Measurements from ENCODE around the gene UGGT1.

Gene UGGT1

DNA sequence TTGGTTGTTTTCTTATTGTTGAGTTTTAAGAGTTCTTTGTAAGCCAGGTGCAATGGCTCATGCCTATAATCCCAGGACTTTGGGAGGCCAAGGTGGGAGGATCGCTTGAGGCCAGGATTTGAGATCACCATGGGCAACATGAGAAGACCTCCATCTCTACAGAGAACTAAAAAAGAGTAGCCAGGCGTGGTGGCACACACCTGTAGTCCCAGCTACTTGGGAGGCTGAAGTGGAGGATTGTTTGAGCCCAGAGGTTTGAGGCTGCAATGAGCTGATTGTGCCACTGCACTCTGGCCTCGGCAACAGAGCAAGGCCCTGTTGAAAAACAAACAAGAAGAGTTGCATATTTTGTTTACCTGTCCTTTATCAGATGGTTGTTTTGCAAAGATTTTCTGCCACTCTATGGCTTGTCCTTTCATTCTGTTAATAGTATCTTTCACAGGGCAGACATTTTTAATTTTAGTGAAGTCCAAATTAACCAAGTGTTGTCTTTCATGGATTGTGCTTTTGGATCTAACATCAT is 46.2 kb downstream of the UGGT1 start:
- no peaks in the 10 kb centered on the region for H3K4me1 ChIP-seq
- H3K4me3 ChIP-seq, result no peak overlapping the region
- in situ Hi-C loops (cut with MboI; ENCODE audit: low sequenced_read_pairs), result no loop called here
- no peaks in the 10 kb centered on the region for H3K9me3 ChIP-seq
- H3K27me3 ChIP-seq (ENCODE audit: low read depth), result no peaks in the 10 kb centered on the region
- DNase-seq (ENCODE audit: low spot score in 2 of 2), result no peak
- H3K36me3 ChIP-seq (replicated peaks), result peaks cover 73% of the 10 kb centered on the region

DNA sequence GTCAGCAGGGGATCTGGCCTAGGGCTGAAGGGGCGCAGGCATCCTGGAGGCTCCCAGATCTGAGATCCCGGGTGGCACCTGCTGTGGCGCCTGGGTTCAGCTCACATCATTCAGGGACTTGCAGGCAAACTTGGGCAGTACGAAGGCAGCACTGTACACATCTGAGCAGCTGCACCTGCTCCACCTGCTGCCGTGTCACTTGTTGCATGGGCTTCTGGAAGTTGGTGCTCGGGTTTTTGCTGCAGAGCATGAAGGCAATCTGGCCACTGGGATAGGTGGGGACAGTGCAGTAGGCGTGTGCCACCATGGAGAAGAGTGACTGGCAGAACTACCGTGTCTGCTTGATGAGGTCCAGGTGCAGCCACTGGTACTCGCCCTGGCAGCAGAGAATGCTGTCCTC is 48.6 kb downstream of the UGGT1 start:
- no peak for DNase-seq (ENCODE audit: low spot score in 2 of 2)
- H3K9me3 ChIP-seq, result no peaks in the 10 kb centered on the region
- no peak overlapping the region for H3K4me3 ChIP-seq
- no peaks in the 10 kb centered on the region for H3K27me3 ChIP-seq (ENCODE audit: low read depth)
- H3K4me1 ChIP-seq, result no peaks in the 10 kb centered on the region
- peaks cover 54% of the 10 kb centered on the region for H3K36me3 ChIP-seq (replicated peaks)
- in situ Hi-C loops (cut with MboI; ENCODE audit: low sequenced_read_pairs), result no loop called here

- Histone ChIP-seq H3K4me1 (no peaks in the 10 kb centered on the region), H3K27me3 (ENCODE audit: low read depth) (no peaks in the 10 kb centered on the region), H3K36me3 (replicated peaks) (peaks cover 23% of the 10 kb centered on the region), H3K4me3 (no peak overlapping the region), H3K9me3 (no peaks in the 10 kb centered on the region)
- no peak for DNase-seq (ENCODE audit: low spot score in 2 of 2)
- in situ Hi-C loops (cut with MboI; ENCODE audit: low sequenced_read_pairs), result no loop called here
Observed at GRCh38 chr2:128145651-128146050, 54.7 kb downstream of the UGGT1 start.

DNA sequence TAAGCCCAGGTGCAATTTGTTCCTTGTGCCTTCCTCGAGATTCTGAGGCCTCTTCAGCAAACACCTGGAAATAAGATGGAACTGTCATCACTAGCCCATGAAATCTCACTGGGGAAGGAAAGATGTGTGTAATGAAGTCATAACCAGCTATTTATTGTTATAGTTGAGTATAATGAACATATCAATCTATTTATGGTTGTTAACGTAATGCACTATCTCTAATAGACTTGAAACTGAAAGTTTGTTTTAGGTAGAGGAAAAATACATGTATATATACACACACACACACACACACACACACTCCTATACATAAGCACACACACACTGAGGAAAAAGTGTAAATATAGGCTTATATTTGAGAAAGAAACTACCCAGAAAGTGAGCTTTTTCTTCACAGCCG is 62.8 kb downstream of the UGGT1 start:
- DNase-seq (ENCODE audit: low spot score in 2 of 2), result no peak
- H3K4me1 ChIP-seq, result no peaks in the 10 kb centered on the region
- H3K9me3 ChIP-seq, result no peaks in the 10 kb centered on the region
- no peak overlapping the region for H3K4me3 ChIP-seq
- no peaks in the 10 kb centered on the region for H3K27me3 ChIP-seq (ENCODE audit: low read depth)
- peaks cover 32% of the 10 kb centered on the region for H3K36me3 ChIP-seq (replicated peaks)
- in situ Hi-C loops (cut with MboI; ENCODE audit: low sequenced_read_pairs), result no loop called here

- Histone ChIP-seq H3K9me3 (no peaks in the 10 kb centered on the region), H3K36me3 (replicated peaks) (peaks cover 32% of the 10 kb centered on the region), H3K27me3 (ENCODE audit: low read depth) (no peaks in the 10 kb centered on the region), H3K4me1 (no peaks in the 10 kb centered on the region), H3K4me3 (no peak overlapping the region)
- no peak for DNase-seq (ENCODE audit: low spot score in 2 of 2)
- in situ Hi-C loops (cut with MboI; ENCODE audit: low sequenced_read_pairs), result no loop called here
Observed at GRCh38 chr2:128154225-128154624, 63.2 kb downstream of the UGGT1 start.

DNA sequence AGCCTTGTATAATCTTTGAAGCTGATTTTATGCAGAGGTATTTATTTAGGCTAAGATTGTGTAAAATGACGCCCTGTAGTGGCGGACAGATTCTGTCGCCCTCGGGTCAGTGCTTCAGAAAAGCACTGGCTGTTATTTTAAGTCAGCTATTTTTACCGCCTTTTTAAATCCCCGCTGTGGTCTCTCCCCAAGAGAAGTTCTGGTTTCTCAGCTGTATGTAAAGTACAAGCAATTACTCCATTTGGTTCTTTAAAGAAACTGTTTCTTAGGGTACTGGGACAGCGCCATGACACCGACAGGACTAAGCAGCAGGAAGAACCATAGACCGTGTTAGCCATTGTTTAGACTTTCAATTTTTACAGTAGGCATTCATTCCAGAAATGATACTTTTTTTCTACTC is 65.0 kb downstream of the UGGT1 start:
- Histone ChIP-seq H3K27me3 (ENCODE audit: low read depth) (no peaks in the 10 kb centered on the region), H3K36me3 (replicated peaks) (peaks cover 50% of the 10 kb centered on the region), H3K4me1 (no peaks in the 10 kb centered on the region), H3K4me3 (no peak overlapping the region), H3K9me3 (no peaks in the 10 kb centered on the region)
- in situ Hi-C loops (cut with MboI; ENCODE audit: low sequenced_read_pairs), result no loop called here
- DNase-seq (ENCODE audit: low spot score in 2 of 2), result no peak

DNA sequence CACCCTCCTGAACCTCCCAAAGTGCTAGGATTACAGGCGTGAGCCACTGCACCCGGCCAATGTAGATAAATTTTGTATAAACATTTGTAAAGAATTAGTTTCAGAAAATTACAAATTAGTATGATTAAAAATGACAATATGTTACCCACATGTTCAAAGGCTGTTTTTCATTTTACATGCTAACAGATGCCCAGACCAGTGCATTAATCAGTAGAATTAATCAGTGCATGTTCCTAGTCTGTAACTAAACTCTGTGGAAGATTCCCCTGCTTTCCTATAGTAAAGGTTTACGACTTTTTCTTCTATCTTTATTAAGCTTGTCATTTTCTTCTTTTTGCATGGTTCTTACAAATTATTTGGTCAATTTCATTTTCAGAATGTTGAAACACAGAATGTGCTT is 65.8 kb downstream of the UGGT1 start:
- in situ Hi-C loops (cut with MboI; ENCODE audit: low sequenced_read_pairs), result no loop called here

DNA sequence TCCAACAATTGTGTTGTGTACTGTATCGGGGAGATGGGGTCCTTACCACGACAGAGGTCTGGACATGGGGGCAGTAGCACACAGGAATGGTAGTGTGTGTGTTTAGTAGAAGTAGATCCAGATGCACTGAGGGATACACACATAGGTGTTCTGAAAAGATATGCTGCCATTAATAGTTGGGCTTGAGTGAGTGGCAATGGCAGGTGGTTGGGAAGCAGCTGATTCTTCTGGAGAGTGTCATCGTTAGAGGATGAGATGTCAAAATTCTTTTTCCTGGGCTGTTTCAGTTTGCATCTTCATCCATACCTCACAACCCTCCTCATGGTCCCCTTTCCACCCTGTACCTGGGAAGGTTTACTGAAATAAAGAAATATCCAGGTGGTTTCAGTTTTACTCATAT is 66.6 kb downstream of the UGGT1 start:
- no peaks in the 10 kb centered on the region for H3K27me3 ChIP-seq (ENCODE audit: low read depth)
- peaks cover 48% of the 10 kb centered on the region for H3K36me3 ChIP-seq (replicated peaks)
- H3K4me3 ChIP-seq, result no peak overlapping the region
- H3K4me1 ChIP-seq, result no peaks in the 10 kb centered on the region
- DNase-seq (ENCODE audit: low spot score in 2 of 2), result no peak
- in situ Hi-C loops (cut with MboI; ENCODE audit: low sequenced_read_pairs), result no loop called here
- no peaks in the 10 kb centered on the region for H3K9me3 ChIP-seq

More for the DNA sequence above, 65.8 kb downstream of the UGGT1 start:
- H3K9me3 ChIP-seq, result no peaks in the 10 kb centered on the region
- H3K27me3 ChIP-seq (ENCODE audit: low read depth), result no peaks in the 10 kb centered on the region
- H3K4me3 ChIP-seq, result no peak overlapping the region
- H3K36me3 ChIP-seq (replicated peaks), result peaks cover 48% of the 10 kb centered on the region
- DNase-seq (ENCODE audit: low spot score in 2 of 2), result no peak
- no peaks in the 10 kb centered on the region for H3K4me1 ChIP-seq

DNA sequence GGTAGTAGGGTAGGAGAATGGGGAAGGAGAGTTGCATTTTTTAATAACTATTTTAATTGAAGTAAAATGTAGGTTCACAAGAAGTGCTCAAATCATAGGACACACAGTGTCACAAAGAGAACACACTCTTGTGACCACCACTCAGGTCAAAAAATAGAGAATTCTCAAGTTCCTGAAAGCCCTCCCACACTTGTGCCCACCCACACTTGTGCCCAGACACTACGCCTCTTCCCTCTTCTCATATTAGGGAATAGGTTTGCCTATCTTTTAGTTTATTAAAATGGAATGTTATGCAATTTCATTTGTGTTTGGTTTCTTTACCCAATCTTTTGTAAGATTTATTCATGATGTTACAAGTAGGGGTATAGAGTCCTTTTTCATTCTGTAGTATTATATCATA is 67.2 kb downstream of the UGGT1 start:
- no peak overlapping the region for H3K4me3 ChIP-seq
- no peaks in the 10 kb centered on the region for H3K27me3 ChIP-seq (ENCODE audit: low read depth)
- in situ Hi-C loops (cut with MboI; ENCODE audit: low sequenced_read_pairs), result no loop called here
- no peaks in the 10 kb centered on the region for H3K9me3 ChIP-seq
- H3K4me1 ChIP-seq, result no peaks in the 10 kb centered on the region
- DNase-seq (ENCODE audit: low spot score in 2 of 2), result no peak
- H3K36me3 ChIP-seq (replicated peaks), result peaks cover 43% of the 10 kb centered on the region

DNA sequence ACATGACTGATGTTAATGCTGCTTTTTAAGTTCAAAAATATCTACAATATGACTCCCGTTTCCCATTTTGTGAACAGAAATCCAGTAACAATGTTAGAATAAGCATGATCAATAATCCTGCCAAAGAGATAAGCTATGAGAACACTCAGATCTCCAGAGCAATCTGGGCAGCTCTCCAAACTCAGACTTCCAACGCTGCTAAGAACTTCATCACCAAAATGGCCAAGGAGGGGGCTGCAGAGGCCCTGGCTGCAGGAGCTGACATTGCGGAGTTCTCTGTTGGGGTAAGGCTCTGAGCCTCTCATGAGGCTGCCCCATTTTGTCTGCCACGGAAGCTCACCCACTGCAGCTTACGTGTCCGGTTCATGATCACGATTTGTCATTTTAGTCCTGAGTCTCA is 68.4 kb downstream of the UGGT1 start:
- no peak for DNase-seq (ENCODE audit: low spot score in 2 of 2)
- Histone ChIP-seq H3K4me3 (no peak overlapping the region), H3K27me3 (ENCODE audit: low read depth) (no peaks in the 10 kb centered on the region), H3K36me3 (replicated peaks) (peaks cover 41% of the 10 kb centered on the region), H3K4me1 (no peaks in the 10 kb centered on the region), H3K9me3 (no peaks in the 10 kb centered on the region)
- in situ Hi-C loops (cut with MboI; ENCODE audit: low sequenced_read_pairs), result no loop called here

DNA sequence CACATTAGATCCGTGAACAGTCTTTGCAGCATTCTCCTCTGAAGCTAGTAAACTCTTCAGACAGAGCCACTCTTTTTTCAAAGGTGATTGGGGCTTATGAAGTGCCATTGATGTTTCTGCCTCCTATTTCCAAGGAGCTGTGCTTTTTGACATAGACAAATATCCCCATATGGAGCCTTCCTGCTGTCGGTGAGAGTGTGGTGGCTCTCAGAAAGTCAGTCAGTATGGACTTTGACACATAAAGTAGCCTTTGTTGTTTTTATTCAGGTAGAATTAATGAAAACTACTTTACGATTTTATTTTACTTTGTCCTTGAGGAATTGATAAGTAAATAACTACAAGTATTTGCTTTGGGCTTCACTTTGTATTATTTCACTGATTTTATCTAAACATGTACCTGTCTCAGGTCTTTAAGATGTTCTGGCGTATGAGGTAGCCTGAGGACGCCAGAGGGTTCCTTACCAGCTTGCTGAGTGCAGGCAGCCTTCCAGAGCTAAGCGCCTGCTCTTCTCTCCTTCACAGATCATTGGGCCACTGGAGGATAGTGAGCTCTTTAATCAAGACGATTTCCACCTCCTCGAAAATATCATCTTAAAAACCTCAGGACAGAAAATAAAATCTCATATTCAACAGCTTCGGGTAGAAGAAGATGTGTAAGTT is 69.7 kb downstream of the UGGT1 start:
- H3K27me3 ChIP-seq (ENCODE audit: low read depth), result no peaks in the 10 kb centered on the region
- no peak overlapping the region for H3K4me3 ChIP-seq
- H3K4me1 ChIP-seq, result no peaks in the 10 kb centered on the region
- peaks cover 38% of the 10 kb centered on the region for H3K36me3 ChIP-seq (replicated peaks)
- H3K9me3 ChIP-seq, result no peaks in the 10 kb centered on the region
- no peak for DNase-seq (ENCODE audit: low spot score in 2 of 2)
- in situ Hi-C loops (cut with MboI; ENCODE audit: low sequenced_read_pairs), result no loop called here

- Histone ChIP-seq H3K4me3 (no peak overlapping the region), H3K27me3 (ENCODE audit: low read depth) (no peaks in the 10 kb centered on the region), H3K9me3 (no peaks in the 10 kb centered on the region), H3K4me1 (no peaks in the 10 kb centered on the region), H3K36me3 (replicated peaks) (peaks cover 38% of the 10 kb centered on the region)
- DNase-seq (ENCODE audit: low spot score in 2 of 2), result no peak
- in situ Hi-C loops (cut with MboI; ENCODE audit: low sequenced_read_pairs), result no loop called here
Observed at GRCh38 chr2:128162266-128162665, 71.3 kb downstream of the UGGT1 start.

DNA sequence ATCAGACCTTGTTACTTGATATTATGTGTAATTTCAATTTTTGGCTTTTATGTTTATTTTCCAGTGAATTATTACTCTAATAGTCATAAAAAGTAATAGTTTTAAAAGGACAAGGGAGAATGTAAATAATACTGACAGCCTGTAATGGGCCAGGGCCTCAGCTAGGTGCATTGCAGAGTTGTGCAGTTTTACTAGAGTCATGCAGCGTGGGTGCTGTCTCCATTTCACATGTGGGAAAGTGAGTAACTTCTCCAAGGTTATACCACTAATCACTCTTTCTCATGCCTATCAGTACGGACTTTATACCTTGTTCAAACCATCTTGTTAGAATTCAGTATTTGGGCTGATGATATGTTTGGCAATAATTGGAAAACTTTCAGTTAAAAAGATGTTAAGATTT is 73.3 kb downstream of the UGGT1 start:
- no peak for DNase-seq (ENCODE audit: low spot score in 2 of 2)
- no peaks in the 10 kb centered on the region for H3K9me3 ChIP-seq
- H3K27me3 ChIP-seq (ENCODE audit: low read depth), result no peaks in the 10 kb centered on the region
- no peaks in the 10 kb centered on the region for H3K4me1 ChIP-seq
- no peak overlapping the region for H3K4me3 ChIP-seq
- peaks cover 44% of the 10 kb centered on the region for H3K36me3 ChIP-seq (replicated peaks)
- in situ Hi-C loops (cut with MboI; ENCODE audit: low sequenced_read_pairs), result no loop called here

DNA sequence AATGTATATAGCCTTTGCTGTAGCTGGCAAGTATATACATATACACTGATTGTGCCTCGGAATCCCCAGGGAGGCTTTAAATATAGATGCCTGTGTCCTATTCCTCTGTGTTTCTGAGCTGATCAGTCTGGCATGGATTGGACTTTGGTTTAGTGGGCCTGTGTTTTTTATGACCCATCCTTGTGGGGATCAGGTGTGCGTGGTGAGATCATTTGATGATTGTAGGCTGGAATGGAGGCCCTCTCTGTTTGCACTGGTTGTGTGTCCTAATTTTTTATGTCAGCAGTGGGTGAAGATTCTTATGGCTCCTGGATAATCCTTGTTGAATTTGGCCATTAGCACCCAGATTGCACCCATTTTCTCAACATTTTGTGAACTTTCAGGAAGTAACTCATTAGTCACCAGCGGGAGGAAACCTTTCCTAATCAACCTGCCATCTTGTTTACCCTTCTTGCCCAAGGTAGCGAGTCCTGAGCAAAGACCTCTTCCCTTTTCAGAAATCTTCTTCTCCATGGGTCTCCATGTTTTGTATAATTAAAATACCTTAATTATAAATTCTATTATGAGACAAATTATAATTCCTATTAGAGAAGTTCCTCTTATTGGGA is 75.8 kb downstream of the UGGT1 start:
- in situ Hi-C loops (cut with MboI; ENCODE audit: low sequenced_read_pairs), result no loop called here
- Histone ChIP-seq H3K4me3 (no peak overlapping the region), H3K27me3 (ENCODE audit: low read depth) (no peaks in the 10 kb centered on the region), H3K36me3 (replicated peaks) (peaks cover 40% of the 10 kb centered on the region), H3K9me3 (no peaks in the 10 kb centered on the region), H3K4me1 (no peaks in the 10 kb centered on the region)
- no peak for DNase-seq (ENCODE audit: low spot score in 2 of 2)

DNA sequence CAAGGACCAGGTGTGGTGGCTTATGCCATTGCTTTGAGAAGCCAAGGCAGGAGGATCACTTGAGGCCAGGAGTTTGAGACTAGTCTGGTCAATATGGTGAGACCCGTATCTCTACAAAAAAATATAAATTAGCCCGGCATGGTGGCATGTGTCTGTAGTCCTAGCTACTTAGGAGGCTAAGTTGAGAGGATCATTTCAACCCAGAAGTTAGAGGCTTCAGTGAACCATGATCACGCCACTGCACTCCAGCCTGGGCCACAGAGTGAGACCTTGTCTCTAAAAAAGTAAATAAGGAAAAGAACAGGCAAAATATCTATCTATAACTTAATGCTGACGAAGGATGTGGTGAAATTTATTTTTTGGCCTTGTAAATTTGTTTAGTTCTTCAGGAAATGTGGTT is 78.1 kb downstream of the UGGT1 start:
- no peaks in the 10 kb centered on the region for H3K4me1 ChIP-seq
- H3K9me3 ChIP-seq, result no peaks in the 10 kb centered on the region
- H3K4me3 ChIP-seq, result no peak overlapping the region
- in situ Hi-C loops (cut with MboI; ENCODE audit: low sequenced_read_pairs), result no loop called here
- no peaks in the 10 kb centered on the region for H3K27me3 ChIP-seq (ENCODE audit: low read depth)
- peaks cover 59% of the 10 kb centered on the region for H3K36me3 ChIP-seq (replicated peaks)
- DNase-seq (ENCODE audit: low spot score in 2 of 2), result no peak

All from HAP-1 (cell line).